Activated CD4-positive, alpha-beta T cell treated with anti-CD3 and anti-CD28 coated beads for 24 hours (primary cell): ENCODE data around the gene CASS4.
"Not testable (repeated sequence)": the region's sequence is repeated elsewhere in the genome, so short reads cannot be mapped to it uniquely, and the experiment has no call there.

Experiments used
- DNase-seq, 2 donors: peaks; one replicate each; pipeline ENCODE4 v3.0.0-alpha.2; 2020; ENCODE audit warnings: low read depth in 2 of 2

Gene CASS4

GRCh38 chr20:56411759-56412472 lies at the start of gene CASS4:
TSS of gene CASS4 (plus strand) at chr20:56412260. CDS start at chr20:56412459, 199 bp downstream.
- no peak for DNase-seq

- no peak for DNase-seq
These were observed 49.1 kb upstream of the CASS4 start for GRCh38 chr20:56362833-56363413.

GRCh38 chr20:56363491-56363890 lies 48.6 kb upstream of the CASS4 start:
- DNase-seq = no peak

DNA sequence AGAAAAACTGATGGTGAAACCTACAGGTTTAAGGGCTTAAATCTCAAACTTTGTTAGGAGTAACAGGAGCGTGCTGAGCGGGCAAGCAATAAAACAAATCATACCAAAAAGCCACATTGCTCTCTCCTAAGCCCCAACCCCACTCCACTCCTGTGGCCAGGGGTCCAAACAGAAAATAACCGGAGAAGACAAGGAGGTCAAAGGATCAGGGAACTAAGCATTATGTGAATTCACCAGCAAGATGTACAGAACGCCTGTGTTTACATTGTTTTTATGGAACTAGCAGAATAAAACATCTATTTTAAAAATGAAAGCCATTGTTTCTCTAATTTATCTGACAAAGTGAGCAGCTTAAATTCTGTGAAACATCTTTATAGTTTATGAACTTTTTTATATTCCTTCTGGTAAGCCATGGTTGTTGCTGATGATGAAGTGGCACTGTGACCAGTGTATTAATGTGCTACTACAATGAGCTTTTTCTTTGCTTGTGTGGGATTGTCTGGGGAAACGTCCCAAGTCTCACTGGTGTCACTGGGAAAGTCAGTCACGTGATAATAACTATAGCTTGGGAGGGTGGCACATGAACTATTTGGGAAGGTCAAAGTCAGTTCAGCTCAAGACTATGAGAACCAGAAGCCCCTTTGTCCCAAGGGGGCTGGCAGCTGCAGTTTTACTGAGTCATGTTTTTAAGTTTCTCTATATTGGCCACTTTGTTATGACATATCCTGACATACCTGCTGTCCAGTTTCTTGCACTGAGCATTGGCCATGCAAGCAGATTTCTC lies 43.5 kb upstream of the CASS4 start:
- DNase-seq = no peak

- DNase-seq = no peak
These were observed 42.9 kb upstream of the CASS4 start for GRCh38 chr20:56369179-56369578.

DNA sequence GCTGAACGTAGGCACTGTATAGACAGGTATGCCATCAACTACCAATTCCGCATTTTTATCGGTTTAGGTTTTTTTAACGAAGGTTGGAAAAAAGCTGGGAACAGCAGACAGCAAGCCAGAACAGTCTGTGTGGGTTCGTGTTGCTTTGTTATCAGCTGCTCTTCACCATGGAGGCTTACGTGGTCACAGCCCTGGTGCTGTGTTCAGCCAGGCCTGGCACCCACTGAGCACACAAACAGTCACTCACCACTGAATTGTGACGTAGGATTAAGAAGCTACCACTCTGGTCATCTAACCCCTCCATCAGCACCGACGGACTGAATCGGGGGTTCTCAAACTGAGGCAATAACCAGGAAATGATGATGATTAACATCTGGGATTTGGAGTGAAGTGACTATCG lies 40.1 kb upstream of the CASS4 start:
- no peak for DNase-seq

- DNase-seq = no peak
These were observed 39.2 kb upstream of the CASS4 start for GRCh38 chr20:56372850-56373249.

DNA sequence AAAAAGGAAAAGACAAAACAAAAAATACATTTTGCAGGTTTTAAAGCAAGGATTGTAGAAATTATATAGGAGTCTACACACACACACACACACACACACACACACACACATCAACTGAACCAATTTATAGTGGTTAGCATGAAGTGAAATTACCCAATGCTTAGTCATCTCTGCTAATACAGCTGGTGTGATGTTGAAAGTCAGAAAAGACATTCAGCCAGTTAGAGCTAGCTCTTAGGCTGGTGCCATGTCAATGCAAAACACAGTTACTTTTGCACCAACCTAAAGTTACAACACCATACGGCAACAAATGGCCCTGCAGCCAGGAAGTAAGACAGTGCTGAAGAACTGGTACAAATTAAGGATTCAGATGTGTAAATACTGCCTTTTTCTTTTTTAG lies 38.1 kb upstream of the CASS4 start:
- DNase-seq = no peak

DNA sequence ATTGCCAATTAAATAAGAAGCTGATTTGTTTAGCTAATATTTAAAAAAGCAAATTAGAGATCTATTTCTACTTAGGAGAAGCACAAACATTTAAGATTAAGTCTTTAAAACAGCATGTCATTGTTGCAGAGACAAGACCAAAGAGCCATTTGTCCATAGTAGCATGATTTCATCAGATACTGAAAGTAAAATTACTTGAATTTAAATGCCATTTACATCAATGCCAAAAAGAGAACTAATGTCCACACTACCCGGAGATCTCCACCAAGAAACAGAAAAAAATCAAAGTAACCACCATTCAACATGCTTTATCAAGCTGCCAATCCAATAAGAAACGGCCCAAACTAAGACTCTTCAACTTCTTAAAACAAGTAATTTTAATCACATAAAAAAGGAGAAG lies 35.7 kb upstream of the CASS4 start:
- no peak for DNase-seq

GRCh38 chr20:56378386-56378785 lies 33.7 kb upstream of the CASS4 start:
- DNase-seq = no peak

DNA sequence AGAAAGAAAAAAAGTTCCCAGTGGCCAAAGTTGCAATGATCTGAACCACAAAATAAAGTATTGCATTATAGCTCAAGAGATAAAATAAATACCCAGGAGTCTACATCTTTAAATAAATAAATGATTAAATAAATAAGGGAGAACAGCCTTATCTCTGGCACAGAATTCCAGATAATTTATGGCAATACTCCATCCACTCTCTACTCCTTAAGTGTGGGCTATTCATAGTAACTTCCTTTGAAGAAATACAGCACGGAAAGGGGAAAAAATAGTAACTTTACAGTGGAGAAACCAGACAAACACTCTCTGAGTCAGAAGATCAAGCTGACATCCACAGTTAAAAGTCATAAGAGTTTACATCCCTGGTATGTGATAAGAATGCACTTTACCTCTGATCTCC lies 31.7 kb upstream of the CASS4 start:
- no peak for DNase-seq

DNA sequence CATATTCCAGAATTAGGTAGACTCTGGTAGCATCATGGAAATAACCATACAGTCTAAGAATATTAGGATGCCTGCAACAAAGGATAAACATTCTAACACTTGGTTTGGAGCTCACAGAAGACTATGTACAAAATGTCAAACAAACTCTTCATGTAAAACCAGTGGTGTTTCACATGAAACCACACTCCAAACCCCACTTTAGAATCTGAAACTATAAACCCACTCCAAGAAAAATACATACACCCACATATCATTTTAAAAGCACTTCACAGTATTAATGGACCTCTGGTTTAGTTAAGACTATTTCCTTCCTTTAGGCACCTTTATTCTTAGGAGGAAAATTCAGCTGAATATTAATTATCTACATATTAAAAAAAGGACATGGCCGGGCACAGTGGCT lies 30.6 kb upstream of the CASS4 start:
- no peak for DNase-seq

- DNase-seq = no peak
These were observed 29.4 kb upstream of the CASS4 start for GRCh38 chr20:56382696-56383095.

GRCh38 chr20:56383334-56383733 lies 28.7 kb upstream of the CASS4 start:
- DNase-seq = no peak

GRCh38 chr20:56385130-56385529 lies 26.9 kb upstream of the CASS4 start:
- no peak for DNase-seq

DNA sequence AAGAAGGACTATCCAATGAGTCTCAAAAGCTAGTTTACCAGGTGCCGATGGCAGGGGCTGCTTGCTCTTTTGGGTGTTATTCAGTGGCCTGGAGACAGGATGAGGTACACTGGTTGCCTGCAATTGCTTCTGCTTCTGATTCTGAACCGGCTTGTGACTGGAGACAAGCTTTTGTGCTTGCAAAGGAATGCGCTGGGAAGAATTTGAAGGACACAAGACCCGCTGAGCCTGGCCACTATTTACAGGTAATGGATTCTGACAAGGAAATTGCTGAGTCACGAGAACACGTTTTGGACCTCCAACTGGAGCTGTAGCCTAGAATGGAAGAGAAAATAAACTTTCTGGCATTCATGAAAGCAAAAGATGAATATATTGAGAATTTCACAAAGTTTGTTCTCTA lies 25.8 kb upstream of the CASS4 start:
- DNase-seq = no peak

GRCh38 chr20:56388882-56389281 lies 23.2 kb upstream of the CASS4 start:
- DNase-seq = no peak

GRCh38 chr20:56389807-56390206 lies 22.3 kb upstream of the CASS4 start:
- no peak for DNase-seq

GRCh38 chr20:56390396-56390795 lies 21.7 kb upstream of the CASS4 start:
- not testable (repeated sequence) for DNase-seq

DNA sequence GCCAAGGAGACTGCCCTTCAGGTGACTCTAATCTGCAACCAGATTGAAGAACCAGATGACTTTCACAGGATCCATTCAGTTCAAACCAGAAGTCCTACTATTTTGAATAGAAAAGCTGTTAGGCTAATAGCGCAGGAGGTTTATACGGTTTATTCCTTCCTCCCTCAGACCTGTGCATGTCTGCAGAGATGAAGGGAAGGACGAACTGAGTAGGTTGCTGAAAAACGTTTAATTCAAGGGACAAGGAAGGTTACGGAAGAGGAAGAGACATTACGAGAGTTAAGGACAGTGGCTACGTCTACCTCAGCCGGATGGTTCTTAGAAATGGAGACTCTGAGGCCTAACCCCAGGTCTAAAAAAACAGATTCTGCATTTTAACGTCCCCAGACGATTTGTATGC lies 21.0 kb upstream of the CASS4 start:
- no peak for DNase-seq

GRCh38 chr20:56391596-56392131 lies 20.4 kb upstream of the CASS4 start:
- no peak for DNase-seq

DNA sequence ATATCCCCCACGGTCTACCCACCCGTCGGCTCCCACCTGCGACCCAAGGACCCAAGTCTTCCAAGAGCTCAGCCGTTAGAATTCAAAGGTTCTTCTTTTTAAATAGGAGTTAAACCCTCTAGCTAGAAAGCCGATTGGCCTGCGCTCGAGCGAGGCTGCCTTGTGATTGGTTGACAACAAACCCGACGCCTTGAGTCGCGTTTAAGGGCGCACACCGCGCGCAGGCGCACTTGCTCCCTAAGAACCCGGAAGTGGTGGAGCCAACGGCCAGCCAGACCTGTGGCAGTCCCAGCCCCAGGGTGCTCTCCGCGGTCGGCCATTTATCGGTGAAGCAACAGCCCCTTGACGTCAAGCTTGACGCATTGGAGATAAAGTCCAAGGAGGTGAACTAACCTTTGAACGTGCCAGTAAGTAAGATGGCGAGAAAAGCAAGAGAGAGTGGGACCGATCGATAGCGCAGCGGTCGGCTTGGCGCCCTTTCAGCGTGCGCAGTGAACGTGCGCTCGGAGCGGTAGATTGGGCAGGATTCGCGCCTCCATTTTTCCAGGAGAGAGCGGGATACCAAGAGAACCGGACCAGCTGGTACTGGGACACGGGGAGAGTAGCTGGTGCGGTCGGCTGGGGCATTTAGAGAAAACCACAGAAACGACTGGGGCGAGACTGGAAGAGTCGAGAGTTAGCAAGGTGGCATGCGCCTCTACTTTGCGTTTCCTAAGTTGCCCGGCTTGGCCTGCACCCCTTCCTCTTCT lies 19.8 kb upstream of the CASS4 start, which contains the start of the genes AURKA and CSTF1:
AURKA (minus strand) TSS at position 84 of the 749 bp plus-strand sequence. CDS start 4,018 bp downstream, outside the sequence.
CSTF1 (plus strand) TSS at position 514 of the 749 bp plus-strand sequence. CDS start 2,908 bp downstream, outside the sequence.
- DNase-seq = peak; percentile 98 to 99
